Left lung (tissue), 10 donors: ENCODE measurements around the gene PIM2. TPM values are rescaled to one million over a fixed set of nuclear protein-coding genes. Genes with fewer than 3 reads are reported as not detected.

Source experiments
- ATAC-seq: fragments of 200-7000 bp; cut with Tn5 transposase; one replicate; pipeline ENCODE4 v1.9.1; 2020; ENCODE audit warnings: moderate library complexity
- DNase-seq, 4 donors: peaks; one replicate each; pipeline ENCODE4 v3.0.0-alpha.2; 2013 to 2020
- H3K27ac ChIP-seq, 2 donors: fragments of 200-600 bp; sonication (generic) in 1 of 2; one replicate each; pipeline versions ENCODE4 v1.5.0 to v1.8.0; 2020 to 2021
- H3K27me3 ChIP-seq, 2 donors: fragments of 200-600 bp; sonication (generic) in 1 of 2; one replicate each; pipeline versions ENCODE4 v1.5.0 to v1.8.0; 2020 to 2021
- H3K36me3 ChIP-seq, 2 donors: fragments of 200-600 bp; sonication (generic) in 1 of 2; one replicate each; pipeline versions ENCODE4 v1.5.0 to v1.8.0; 2020 to 2021
- H3K4me1 ChIP-seq, 2 donors: fragments of 200-600 bp; one replicate each; pipeline ENCODE4 v1.8.0; 2021
- H3K4me3 ChIP-seq, 2 donors: fragments of 200-600 bp; sonication (generic) in 1 of 2; one replicate each; pipeline versions ENCODE4 v1.5.0 to v1.8.0; 2020 to 2021; ENCODE audit warnings: mild to moderate bottlenecking in 1 of 2
- H3K9me3 ChIP-seq, 2 donors: fragments of 200-600 bp; sonication (generic) in 1 of 2; one replicate each; pipeline versions ENCODE4 v1.5.0 to v1.8.0; 2020 to 2021
- intact Hi-C, 2 donors: fragments of 100-400 bp; cut with DNase I; formaldehyde crosslinking; loops; one replicate each; pipeline versions ENCODE4 v1.11.2 to v1.14.2; 2022
- polyA plus RNA-seq, 6 donors: library from polyadenylated mRNA; unstranded; fragments of 120-200 nt; gene quantifications; one replicate each; pipeline ENCODE4 v1.2.1, GENCODE V29; 2013; ENCODE audit not compliant: insufficient read length in 6 of 6
- total RNA-seq, 2 donors: library from RNA; stranded (reverse); fragmentation: NEBNext Ultra II Directional; extraction: Animal tissue kit (Norgen Biotek cat#: 25700); gene quantifications; one replicate each; pipeline ENCODE4 v1.2.1, GENCODE V29; 2021
- TF ChIP-seq, protein P1 (sequence below), 2 donors: fragments of 200-600 bp; sonication (generic) in 1 of 2; IDR thresholded peaks; one replicate each; pipeline versions ENCODE4 v1.5.0 to v1.8.0; 2021; ENCODE audit warnings: antibody characterized with exemption in 2 of 2
- donor health status: DM: no; HTN: yes; CAD: no.
- donor health status: DM: no; HTN: no; CAD: no.

Gene PIM2
- total and polyA plus RNA-seq, 8 donors = 4.6 to 17.7 (median 5.8) TPM

DNA sequence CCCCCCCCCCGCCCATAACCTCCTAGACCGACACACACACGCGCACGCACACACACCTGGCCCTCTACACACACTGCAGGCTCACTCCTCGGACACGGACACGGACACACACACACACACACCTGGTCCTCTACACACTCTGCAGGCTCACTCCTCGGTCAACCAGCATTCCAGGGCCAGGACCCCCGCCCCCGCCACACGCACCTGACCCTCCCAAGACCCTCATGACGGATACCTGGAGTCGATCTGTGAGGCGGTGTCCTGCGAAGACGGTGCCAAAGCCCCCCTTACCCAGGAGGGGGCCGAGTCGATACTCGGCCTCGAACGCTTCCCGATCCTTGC, 552 bp downstream of the PIM2 start:
- intact Hi-C loops = no loop called here
- ATAC-seq = no peak
- TF ChIP-seq, protein P1, sequence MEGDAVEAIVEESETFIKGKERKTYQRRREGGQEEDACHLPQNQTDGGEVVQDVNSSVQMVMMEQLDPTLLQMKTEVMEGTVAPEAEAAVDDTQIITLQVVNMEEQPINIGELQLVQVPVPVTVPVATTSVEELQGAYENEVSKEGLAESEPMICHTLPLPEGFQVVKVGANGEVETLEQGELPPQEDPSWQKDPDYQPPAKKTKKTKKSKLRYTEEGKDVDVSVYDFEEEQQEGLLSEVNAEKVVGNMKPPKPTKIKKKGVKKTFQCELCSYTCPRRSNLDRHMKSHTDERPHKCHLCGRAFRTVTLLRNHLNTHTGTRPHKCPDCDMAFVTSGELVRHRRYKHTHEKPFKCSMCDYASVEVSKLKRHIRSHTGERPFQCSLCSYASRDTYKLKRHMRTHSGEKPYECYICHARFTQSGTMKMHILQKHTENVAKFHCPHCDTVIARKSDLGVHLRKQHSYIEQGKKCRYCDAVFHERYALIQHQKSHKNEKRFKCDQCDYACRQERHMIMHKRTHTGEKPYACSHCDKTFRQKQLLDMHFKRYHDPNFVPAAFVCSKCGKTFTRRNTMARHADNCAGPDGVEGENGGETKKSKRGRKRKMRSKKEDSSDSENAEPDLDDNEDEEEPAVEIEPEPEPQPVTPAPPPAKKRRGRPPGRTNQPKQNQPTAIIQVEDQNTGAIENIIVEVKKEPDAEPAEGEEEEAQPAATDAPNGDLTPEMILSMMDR (IDR thresholded peaks at IDR 0.05) = no peak

DNA sequence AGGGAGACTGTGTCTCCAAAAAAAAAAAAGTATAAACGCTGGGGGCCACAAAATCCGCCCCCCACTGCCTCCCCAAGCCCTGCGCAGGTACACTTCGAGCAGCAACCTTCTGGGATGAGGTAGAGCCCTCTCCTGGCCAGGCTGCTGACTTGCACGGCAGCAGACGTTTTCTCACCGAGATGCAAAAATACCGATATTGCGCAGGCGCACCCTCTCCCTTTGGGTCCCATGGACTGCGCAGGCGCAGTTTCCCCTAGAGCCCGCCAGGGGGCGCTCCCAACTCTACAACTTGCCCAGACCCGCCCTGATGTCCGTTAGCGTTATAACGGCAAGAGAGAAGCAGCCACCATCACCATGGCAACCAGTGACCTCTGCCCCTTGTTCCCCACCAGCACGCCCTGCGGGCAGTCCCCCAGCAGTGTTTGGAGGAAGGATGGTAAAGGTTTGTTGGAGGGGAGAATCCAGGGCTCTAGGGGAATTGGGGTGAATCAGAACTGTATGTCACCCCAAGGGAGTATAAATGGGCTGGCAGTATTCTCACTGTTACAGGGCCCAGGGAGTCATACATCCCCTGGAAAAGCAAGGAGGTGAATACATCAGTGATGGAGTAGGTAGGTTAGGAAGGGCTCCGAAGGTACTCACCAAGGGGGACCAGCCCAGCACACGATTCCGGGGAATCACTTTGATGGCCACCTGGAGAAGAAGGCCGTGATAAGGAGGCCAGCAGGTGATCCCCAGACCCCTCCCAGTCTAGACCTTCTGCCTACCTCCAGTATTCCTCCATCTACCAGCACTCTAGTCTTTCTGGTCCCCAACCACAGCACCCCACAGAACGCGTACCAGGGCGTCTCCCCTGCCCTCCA, 1.5 kb downstream of the PIM2 start:
- Histone ChIP-seq H3K9me3 (no peaks in the 10 kb centered on the region), H3K4me1 (peaks cover 3 to 22% of the 10 kb centered on the region in 2 donors), H3K36me3 (peaks cover 0 to 21% of the 10 kb centered on the region in 2 donors), H3K4me3 (peak overlapping the region in 1 of 2 donors; percentile 53), H3K27me3 (no peaks in the 10 kb centered on the region), H3K27ac (peak overlapping the region in 1 of 2 donors; percentile 88)
- TF ChIP-seq, protein P1 (IDR thresholded peaks at IDR 0.05) = peak; percentile 90 to 96
- peak; percentile 74 for ATAC-seq
- intact Hi-C loops = no loop called here
- peak; percentile 78 to 93 (median 90) for DNase-seq

More for the DNA sequence above, 552 bp downstream of the PIM2 start:
- Histone ChIP-seq H3K4me3 (peak overlapping the region; percentile 40 to 53), H3K4me1 (peaks cover 3 to 22% of the 10 kb centered on the region in 2 donors), H3K27me3 (no peaks in the 10 kb centered on the region), H3K27ac (peak overlapping the region; percentile 60 to 88), H3K36me3 (peaks cover 0 to 30% of the 10 kb centered on the region in 2 donors), H3K9me3 (no peaks in the 10 kb centered on the region)
- DNase-seq = no peak

DNA sequence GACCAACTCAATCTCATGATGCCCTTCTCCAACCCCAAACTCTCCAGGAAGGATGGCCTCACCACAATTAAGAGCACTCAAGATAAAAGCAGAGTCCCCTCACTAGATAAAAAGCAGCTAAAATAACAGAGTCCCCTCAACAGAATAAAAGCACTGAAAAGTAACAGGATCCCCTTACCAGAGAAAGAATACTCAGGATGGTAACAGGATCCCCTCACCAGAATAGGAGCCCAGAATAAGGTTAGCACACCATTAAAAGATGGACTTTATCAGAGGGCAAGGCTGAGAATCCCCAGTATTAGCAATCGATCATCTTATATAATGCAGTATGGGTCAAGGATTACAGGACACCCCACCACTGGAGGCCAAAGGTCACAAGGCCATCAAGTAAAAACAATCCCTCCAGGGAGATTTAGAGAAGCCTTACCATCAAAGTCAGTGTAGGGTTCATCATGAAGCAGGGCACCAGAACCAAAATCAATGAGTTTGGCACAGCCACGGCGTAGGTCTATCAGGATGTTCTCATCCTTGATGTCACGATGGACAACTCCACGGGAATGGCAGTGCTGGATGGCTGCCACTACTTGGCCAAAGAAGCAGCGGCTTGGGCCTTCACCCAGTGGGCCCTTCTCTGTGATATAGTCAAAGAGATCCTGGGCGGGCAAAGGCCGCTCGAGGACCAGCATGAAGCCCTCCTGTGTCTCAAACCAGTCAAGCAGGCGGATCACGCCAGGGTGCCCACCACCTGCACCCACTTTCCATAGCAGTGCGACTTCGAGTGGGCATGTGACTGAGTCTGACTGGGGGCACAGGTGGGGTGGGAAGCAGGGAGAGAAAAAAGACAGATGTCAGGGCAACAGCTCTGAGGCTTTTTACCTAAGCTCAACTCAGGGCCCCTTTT, 4.0 kb downstream of the PIM2 start:
- ATAC-seq = no peak
- intact Hi-C loops = no loop called here
- no peaks in the 10 kb centered on the region for H3K9me3 ChIP-seq
- TF ChIP-seq, protein P1 (IDR thresholded peaks at IDR 0.05) = no peak
- no peak for DNase-seq
- peaks cover 3 to 18% of the 10 kb centered on the region in 2 donors for H3K4me1 ChIP-seq
- H3K27ac ChIP-seq = no peak overlapping the region
- peaks cover 0 to 19% of the 10 kb centered on the region in 2 donors for H3K36me3 ChIP-seq
- no peak overlapping the region for H3K4me3 ChIP-seq
- H3K27me3 ChIP-seq = no peaks in the 10 kb centered on the region

DNA sequence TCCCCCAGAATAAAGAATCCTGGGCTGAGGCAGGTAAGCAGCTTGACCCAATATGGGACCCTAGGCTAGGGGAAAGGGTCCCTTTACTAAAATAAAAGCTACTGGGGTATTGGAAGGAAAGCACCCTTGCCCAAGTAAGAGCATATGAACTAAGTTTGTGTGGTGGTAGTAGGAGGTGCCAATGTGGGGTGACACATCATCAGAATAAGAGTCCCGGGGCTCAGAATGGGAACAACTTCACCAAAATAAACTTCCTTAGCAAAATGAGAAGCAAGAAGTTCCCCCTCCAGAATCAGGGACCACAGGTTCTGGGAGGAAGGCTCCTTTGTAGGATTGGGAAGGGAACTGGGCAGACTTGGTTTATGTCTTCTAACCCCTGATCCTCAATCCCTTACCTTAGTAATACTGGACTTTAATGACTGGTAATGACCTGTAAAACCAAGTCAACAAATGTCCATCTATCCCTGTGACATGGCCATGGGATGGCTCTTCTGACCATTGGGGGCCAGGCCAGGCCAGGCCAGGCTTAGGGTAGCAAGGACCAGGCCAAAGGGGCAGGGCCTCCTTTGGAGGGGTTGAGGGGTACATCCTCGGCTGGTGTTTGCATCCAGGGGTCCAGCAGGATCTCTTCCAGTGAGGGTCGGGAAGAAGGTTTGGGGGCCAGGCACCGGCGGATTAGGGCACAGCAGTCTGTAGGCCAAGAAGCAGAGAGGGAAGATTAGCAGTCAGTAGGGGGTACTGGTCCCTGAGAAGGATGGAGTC, 5.0 kb downstream of the PIM2 start:
- H3K27ac ChIP-seq = no peak overlapping the region
- H3K27me3 ChIP-seq = no peaks in the 10 kb centered on the region
- H3K4me3 ChIP-seq = no peak overlapping the region
- TF ChIP-seq, protein P1 (IDR thresholded peaks at IDR 0.05) = no peak
- intact Hi-C loops = no loop called here
- peaks cover 0 to 16% of the 10 kb centered on the region in 2 donors for H3K4me1 ChIP-seq
- DNase-seq (no peak), ATAC-seq (no peak)
- H3K36me3 ChIP-seq = peaks cover 0 to 28% of the 10 kb centered on the region in 2 donors
- H3K9me3 ChIP-seq = no peaks in the 10 kb centered on the region
